Central memory CD8-positive, alpha-beta T cell (primary cell): ENCODE results near the gene MYH16.
"Not testable (repeated sequence)": the region's sequence is repeated elsewhere in the genome, so short reads cannot be mapped to it uniquely, and the experiment has no call there.

ENCODE experiments used
- ATAC-seq: fragments of 150-1000 bp; cut with Tn5 transposase; replicated peaks from 2 replicates; pipeline ENCODE4 v1.10.0; 2022; ENCODE audit warnings: mild to moderate bottlenecking, moderate FRiP score, moderate number of reproducible peaks; ENCODE audit not compliant: poor library complexity, severe bottlenecking; ENCODE audit errors: extremely low read depth
- DNase-seq, 2 donors: peaks; one replicate each; pipeline ENCODE4 v3.0.0; 2021; ENCODE audit warnings: low spot score in 2 of 2
- H3K27ac Mint-ChIP-seq: one replicate; pipeline ENCODE4 v1.8.0; 2022; ENCODE audit warnings: low read depth, mild to moderate bottlenecking, moderate library complexity, mixed read lengths
- H3K27me3 Mint-ChIP-seq: one replicate; pipeline ENCODE4 v1.8.0; 2022; ENCODE audit warnings: mixed read lengths
- H3K36me3 Mint-ChIP-seq: one replicate; pipeline ENCODE4 v1.8.0; 2022; ENCODE audit warnings: mild to moderate bottlenecking, moderate library complexity, mixed read lengths; ENCODE audit not compliant: insufficient read depth
- H3K4me1 Mint-ChIP-seq: one replicate; pipeline ENCODE4 v1.8.0; 2022; ENCODE audit warnings: mixed read lengths
- H3K4me3 Mint-ChIP-seq: one replicate; pipeline ENCODE4 v1.8.0; 2022; ENCODE audit warnings: mild to moderate bottlenecking, moderate library complexity, mixed read lengths
- H3K9me3 Mint-ChIP-seq: one replicate; pipeline ENCODE4 v1.8.0; 2022; ENCODE audit warnings: mixed read lengths

Gene MYH16

DNA sequence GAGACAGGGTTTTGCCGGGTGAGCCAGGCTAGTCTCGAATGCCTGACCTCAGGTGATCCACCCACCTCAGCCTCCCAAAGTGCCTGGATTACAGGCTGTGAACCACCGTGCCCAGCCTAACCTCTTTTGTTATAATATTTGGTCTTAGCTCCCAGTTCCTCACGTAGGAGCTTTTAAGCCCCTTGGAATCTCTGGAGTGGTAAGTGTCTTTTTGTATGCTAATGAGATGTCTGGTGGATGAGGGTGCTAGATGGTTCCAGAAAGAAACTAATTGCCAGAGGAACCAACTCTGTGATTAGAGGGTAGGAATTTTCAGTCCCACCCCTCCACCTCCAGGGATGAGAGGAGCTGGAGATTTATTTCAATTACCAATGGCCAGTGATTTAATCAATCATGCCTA is 47.7 kb downstream of the MYH16 start:
- H3K27me3 Mint-ChIP-seq: no peaks in the 10 kb centered on the region
- no peak overlapping the region for H3K27ac Mint-ChIP-seq
- DNase-seq (no peak), ATAC-seq (no peak)
- no peak overlapping the region for H3K4me3 Mint-ChIP-seq
- H3K36me3 Mint-ChIP-seq: peaks cover 2% of the 10 kb centered on the region
- H3K4me1 Mint-ChIP-seq: no peaks in the 10 kb centered on the region
- H3K9me3 Mint-ChIP-seq: no peaks in the 10 kb centered on the region

DNA sequence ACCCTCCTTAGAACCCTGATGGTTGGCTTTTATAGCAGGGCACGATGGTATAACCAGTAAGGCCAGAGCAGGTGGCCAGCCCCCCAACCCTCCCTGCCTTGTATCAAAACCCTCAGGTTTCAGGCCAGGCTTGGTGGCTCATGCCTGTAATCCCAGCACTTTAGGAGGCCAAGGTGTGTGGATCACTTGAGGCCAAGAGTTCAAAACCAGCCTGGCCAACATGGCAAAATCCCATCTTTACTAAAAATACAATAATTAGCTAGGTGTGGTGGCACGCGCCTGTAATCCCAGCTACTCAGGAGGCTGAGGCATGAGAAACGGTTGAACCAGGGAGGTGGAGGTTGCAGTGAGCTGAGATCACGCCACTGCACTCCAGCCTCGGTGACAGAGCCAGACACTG is 50.0 kb downstream of the MYH16 start:
- not testable (repeated sequence) for ATAC-seq, H3K4me3 Mint-ChIP-seq, H3K27ac Mint-ChIP-seq, H3K27me3 Mint-ChIP-seq, H3K9me3 Mint-ChIP-seq, DNase-seq
- Mint-ChIP-seq H3K36me3 (peaks cover 14% of the 10 kb centered on the region), H3K4me1 (peaks cover 15% of the 10 kb centered on the region)

GRCh38 chr7:99324559-99324958 is 51.9 kb downstream of the MYH16 start:
- Mint-ChIP-seq H3K27me3 (no peaks in the 10 kb centered on the region), H3K9me3 (no peaks in the 10 kb centered on the region), H3K4me3 (peak overlapping the region; percentile 90), H3K36me3 (peaks cover 17% of the 10 kb centered on the region), H3K27ac (peak overlapping the region; percentile 92), H3K4me1 (peaks cover 25% of the 10 kb centered on the region)
- no peak for DNase-seq
- no peak for ATAC-seq

DNA sequence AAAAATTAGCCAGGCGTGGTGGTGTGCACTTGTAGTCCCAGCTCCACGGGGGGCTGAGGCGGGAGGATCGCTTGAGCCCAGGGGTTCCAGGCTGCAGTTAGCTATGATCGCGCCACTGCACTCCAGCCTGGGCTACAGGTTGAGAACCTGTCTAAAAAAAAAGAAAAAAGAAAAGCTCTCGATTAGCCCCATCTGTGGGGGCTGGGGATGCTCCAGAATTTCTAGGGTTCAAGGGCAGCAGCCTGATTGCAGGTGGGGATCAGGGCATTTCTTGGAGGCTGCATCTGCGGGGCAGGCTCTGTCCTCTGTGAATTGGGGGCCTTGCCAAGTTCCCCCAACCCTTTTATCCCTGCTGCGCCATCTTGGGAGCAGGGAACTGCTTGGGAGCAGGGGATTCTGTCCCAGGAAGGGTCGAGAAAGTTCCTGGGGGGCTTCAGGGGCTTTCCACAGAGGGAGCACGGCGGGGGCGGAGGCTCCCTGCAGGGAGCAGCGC is 52.4 kb downstream of the MYH16 start:
- Mint-ChIP-seq H3K36me3 (peaks cover 17% of the 10 kb centered on the region), H3K9me3 (no peaks in the 10 kb centered on the region), H3K4me3 (peak overlapping the region; percentile 90), H3K4me1 (peaks cover 28% of the 10 kb centered on the region), H3K27ac (peak overlapping the region; percentile 92), H3K27me3 (no peaks in the 10 kb centered on the region)
- ATAC-seq (no peak), DNase-seq (no peak)

GRCh38 chr7:99325592-99326407 is 53.2 kb downstream of the MYH16 start, which contains the start of gene ARPC1A:
Gene ARPC1A (plus strand): TSS chr7:99325898. CDS start chr7:99333354, 7,456 bp downstream.
- Mint-ChIP-seq H3K4me1 (peaks cover 36% of the 10 kb centered on the region), H3K36me3 (peaks cover 19% of the 10 kb centered on the region), H3K27me3 (no peaks in the 10 kb centered on the region), H3K27ac (peak within 1 kb of the TSS; percentile 92), H3K4me3 (peak within 1 kb of the TSS; percentile 90), H3K9me3 (no peaks in the 10 kb centered on the region)
- peak; percentile 86 to 91 for DNase-seq
- ATAC-seq: peak; percentile 95

DNA sequence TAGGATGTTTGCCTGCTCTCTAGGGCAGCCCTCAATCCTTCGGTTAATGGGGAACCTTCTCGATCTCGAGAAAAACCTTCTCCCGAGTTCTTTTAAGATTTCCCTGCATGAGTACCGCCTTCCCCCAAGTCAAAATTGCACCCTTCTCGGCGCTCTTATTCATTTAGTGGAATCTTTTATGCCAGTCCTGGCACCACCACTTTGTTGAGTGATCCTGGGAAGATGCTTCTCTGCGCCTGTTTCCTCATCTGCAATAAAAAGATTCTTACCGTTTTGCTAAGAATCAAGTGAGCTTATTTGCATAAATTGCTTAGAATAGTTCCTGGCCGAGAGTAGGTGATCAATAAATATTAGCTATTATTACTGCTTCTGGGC is 53.8 kb downstream of the MYH16 start:
- Mint-ChIP-seq H3K4me3 (peak overlapping the region; percentile 90), H3K9me3 (no peaks in the 10 kb centered on the region), H3K27me3 (no peaks in the 10 kb centered on the region), H3K36me3 (peaks cover 19% of the 10 kb centered on the region), H3K4me1 (peaks cover 36% of the 10 kb centered on the region), H3K27ac (peak overlapping the region; percentile 92)
- no peak for DNase-seq
- ATAC-seq: no peak

DNA sequence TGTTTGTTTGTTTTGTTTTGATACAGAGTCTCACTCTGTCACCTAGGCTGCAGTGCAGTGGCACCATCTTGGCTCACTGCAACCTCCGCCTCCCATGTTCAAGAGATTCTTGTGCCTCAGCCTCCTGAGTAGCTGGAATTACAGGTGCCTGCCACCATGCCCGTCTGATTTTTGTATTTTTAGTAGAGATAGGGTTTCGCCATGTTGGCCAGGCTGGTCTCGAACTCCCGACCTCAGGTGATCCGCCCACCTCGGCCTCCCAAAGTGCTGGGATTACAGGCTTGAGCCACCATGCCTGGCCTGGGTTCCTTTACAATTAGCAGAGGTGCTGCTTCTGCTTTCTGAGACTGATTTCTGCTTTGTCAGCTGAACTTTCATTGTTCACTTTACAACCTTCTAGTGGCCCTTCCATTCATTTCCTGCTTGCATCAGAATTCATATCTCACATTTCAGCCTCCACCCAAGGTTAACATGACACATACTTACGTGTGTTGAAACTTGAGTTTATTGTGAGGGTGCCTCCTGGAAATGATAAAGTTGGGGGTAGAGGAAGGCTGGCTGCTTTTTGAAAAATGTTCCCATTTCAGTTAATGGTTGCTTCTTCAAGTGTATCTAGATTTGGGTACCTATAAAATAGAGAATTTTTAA is 57.8 kb downstream of the MYH16 start:
- Mint-ChIP-seq H3K27ac (peak overlapping the region; percentile 80), H3K4me3 (peak overlapping the region; percentile 29), H3K36me3 (peaks cover 41% of the 10 kb centered on the region), H3K4me1 (peaks cover 44% of the 10 kb centered on the region)
- not testable (repeated sequence) for H3K27me3 Mint-ChIP-seq, H3K9me3 Mint-ChIP-seq, ATAC-seq, DNase-seq

DNA sequence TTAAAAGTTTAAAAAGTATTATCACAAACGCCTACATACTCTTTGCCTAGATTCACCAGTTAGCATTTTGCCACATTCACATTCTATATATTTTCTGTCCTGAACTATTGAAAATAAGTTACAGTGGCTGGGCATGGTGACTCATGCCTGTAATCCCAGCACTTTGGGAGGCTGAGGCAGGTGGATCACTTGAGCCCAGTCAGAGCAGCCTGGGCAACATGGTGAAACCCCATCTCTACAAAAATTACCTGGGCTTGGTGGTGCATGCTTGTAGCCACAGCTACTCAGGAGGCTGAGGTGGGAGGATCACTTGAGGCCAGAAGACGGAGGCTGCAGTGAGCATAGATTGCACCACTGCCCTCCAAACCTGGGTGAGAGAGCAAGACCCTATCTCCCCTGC is 58.4 kb downstream of the MYH16 start:
- ATAC-seq (no peak), DNase-seq (no peak)
- Mint-ChIP-seq H3K4me3 (no peak overlapping the region), H3K36me3 (peaks cover 39% of the 10 kb centered on the region), H3K27ac (peak overlapping the region; percentile 80), H3K27me3 (no peaks in the 10 kb centered on the region), H3K4me1 (peaks cover 44% of the 10 kb centered on the region), H3K9me3 (no peaks in the 10 kb centered on the region)

DNA sequence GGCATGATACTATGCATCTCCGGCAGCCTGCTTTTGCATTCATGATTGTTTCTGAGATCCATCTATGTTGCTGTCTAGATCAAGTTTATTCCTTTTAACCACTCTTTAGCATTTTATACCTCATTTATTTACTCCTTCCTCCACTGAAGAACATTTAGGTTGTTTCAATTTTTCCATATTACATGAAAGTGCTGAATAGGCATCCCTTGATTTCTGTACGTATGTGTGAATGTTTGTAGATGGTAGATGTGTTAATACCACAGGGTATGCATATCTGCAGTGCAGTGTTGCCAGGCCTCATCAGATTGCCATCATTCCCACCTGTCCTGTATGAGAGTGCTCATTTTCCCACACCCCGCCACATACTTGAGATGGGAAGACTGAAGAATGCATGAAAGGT is 67.0 kb downstream of the MYH16 start:
- no peak overlapping the region for H3K27ac Mint-ChIP-seq
- H3K9me3 Mint-ChIP-seq: no peaks in the 10 kb centered on the region
- DNase-seq (no peak), ATAC-seq (no peak)
- H3K36me3 Mint-ChIP-seq: peaks cover 84% of the 10 kb centered on the region
- no peaks in the 10 kb centered on the region for H3K27me3 Mint-ChIP-seq
- H3K4me1 Mint-ChIP-seq: peaks cover 8% of the 10 kb centered on the region
- no peak overlapping the region for H3K4me3 Mint-ChIP-seq

DNA sequence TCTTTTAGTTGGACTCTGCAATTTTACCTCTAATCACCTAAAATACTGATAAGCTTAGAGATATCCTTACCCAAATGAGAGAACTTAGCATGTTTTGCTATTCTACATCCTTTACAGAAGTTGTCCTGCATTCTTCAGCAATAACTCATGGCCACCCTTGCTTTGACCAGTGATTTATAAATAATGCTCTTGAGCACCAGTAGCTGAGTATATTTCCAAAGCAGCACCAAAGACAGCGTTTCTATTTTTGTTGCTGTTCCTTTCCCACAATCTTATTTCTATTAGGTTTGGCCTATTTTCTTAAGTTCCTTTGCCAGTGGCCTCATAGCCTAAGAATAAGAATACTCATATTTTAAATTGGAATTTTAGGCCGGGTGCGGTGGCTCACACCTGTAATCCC is 68.0 kb downstream of the MYH16 start:
- H3K36me3 Mint-ChIP-seq: peaks cover 86% of the 10 kb centered on the region
- DNase-seq (no peak), ATAC-seq (no peak)
- no peaks in the 10 kb centered on the region for H3K27me3 Mint-ChIP-seq
- no peaks in the 10 kb centered on the region for H3K9me3 Mint-ChIP-seq
- H3K4me3 Mint-ChIP-seq: no peak overlapping the region
- peaks cover 8% of the 10 kb centered on the region for H3K4me1 Mint-ChIP-seq
- H3K27ac Mint-ChIP-seq: no peak overlapping the region

DNA sequence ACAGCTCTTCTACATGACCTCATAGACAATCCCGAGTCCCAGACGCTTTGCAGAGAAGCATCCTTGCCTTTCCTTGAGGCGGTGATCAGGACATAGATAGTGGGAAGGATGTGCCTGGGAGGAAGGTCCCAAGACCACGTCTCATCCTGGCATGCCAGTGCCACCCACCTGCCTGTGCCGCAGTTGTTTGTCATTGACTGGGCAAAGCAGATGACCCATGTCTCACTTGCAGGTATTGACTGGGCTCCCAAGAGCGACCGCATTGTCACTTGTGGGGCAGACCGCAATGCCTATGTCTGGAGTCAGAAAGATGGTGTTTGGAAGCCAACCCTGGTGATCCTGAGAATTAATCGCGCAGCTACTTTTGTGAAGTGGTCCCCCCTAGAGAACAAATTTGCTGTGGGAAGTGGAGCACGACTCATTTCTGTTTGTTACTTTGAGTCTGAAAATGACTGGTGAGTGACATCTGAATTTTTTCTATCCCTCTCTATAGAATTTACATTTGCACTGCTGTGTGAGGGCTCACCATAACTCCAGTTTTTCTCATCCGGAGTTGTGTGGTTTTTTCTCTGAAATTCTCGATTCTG is 71.5 kb downstream of the MYH16 start:
- Mint-ChIP-seq H3K9me3 (no peaks in the 10 kb centered on the region), H3K4me3 (no peak overlapping the region), H3K4me1 (peaks cover 8% of the 10 kb centered on the region), H3K36me3 (peaks cover 76% of the 10 kb centered on the region), H3K27me3 (no peaks in the 10 kb centered on the region), H3K27ac (peak overlapping the region; percentile 6)
- ATAC-seq (no peak), DNase-seq (no peak)

DNA sequence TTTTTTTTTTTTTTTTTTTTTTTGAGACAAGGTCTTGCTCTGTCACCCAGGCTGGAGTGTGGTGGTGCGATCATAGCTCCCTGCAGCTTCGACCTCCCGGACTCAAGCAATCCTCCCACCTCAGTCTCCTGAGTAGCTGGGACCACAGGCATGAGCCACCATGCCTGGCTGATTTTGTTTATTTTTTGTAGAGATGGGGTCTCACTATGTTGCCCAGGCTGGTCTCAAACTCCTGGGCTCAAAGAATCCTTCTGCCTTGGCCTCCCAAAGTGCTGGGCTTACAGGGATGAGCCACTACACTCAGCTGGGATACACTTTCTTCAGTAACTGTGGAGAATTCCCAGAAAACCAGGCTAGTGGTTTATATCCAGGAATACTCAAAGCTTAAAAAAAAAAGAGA is 78.0 kb downstream of the MYH16 start:
- H3K36me3 Mint-ChIP-seq: peaks cover 66% of the 10 kb centered on the region
- not testable (repeated sequence) for H3K27ac Mint-ChIP-seq, H3K27me3 Mint-ChIP-seq, H3K4me1 Mint-ChIP-seq, DNase-seq, H3K4me3 Mint-ChIP-seq, H3K9me3 Mint-ChIP-seq, ATAC-seq
